Left lung (tissue), 10 donors: ENCODE measurements around the gene AIG1. TPM values are rescaled to one million over a fixed set of nuclear protein-coding genes. Genes with fewer than 3 reads are reported as not detected.
"Not testable (repeated sequence)": the region's sequence is repeated elsewhere in the genome, so short reads cannot be mapped to it uniquely, and the experiment has no call there.

Source experiments
- ATAC-seq: fragments of 200-7000 bp; cut with Tn5 transposase; one replicate; pipeline ENCODE4 v1.9.1; 2020; ENCODE audit warnings: moderate library complexity
- DNase-seq, 4 donors: peaks; one replicate each; pipeline ENCODE4 v3.0.0-alpha.2; 2013 to 2020
- H3K27ac ChIP-seq, 2 donors: fragments of 200-600 bp; sonication (generic) in 1 of 2; one replicate each; pipeline versions ENCODE4 v1.5.0 to v1.8.0; 2020 to 2021
- H3K27me3 ChIP-seq, 2 donors: fragments of 200-600 bp; sonication (generic) in 1 of 2; one replicate each; pipeline versions ENCODE4 v1.5.0 to v1.8.0; 2020 to 2021
- H3K36me3 ChIP-seq, 2 donors: fragments of 200-600 bp; sonication (generic) in 1 of 2; one replicate each; pipeline versions ENCODE4 v1.5.0 to v1.8.0; 2020 to 2021
- H3K4me1 ChIP-seq, 2 donors: fragments of 200-600 bp; one replicate each; pipeline ENCODE4 v1.8.0; 2021
- H3K4me3 ChIP-seq, 2 donors: fragments of 200-600 bp; sonication (generic) in 1 of 2; one replicate each; pipeline versions ENCODE4 v1.5.0 to v1.8.0; 2020 to 2021; ENCODE audit warnings: mild to moderate bottlenecking in 1 of 2
- H3K9me3 ChIP-seq, 2 donors: fragments of 200-600 bp; sonication (generic) in 1 of 2; one replicate each; pipeline versions ENCODE4 v1.5.0 to v1.8.0; 2020 to 2021
- intact Hi-C, 2 donors: fragments of 100-400 bp; cut with DNase I; formaldehyde crosslinking; loops; one replicate each; pipeline versions ENCODE4 v1.11.2 to v1.14.2; 2022
- polyA plus RNA-seq, 6 donors: library from polyadenylated mRNA; unstranded; fragments of 120-200 nt; gene quantifications; one replicate each; pipeline ENCODE4 v1.2.1, GENCODE V29; 2013; ENCODE audit not compliant: insufficient read length in 6 of 6
- total RNA-seq, 2 donors: library from RNA; stranded (reverse); fragmentation: NEBNext Ultra II Directional; extraction: Animal tissue kit (Norgen Biotek cat#: 25700); gene quantifications; one replicate each; pipeline ENCODE4 v1.2.1, GENCODE V29; 2021
- TF ChIP-seq, protein P1 (sequence below), 2 donors: fragments of 200-600 bp; sonication (generic) in 1 of 2; IDR thresholded peaks; one replicate each; pipeline versions ENCODE4 v1.5.0 to v1.8.0; 2021; ENCODE audit warnings: antibody characterized with exemption in 2 of 2
- donor health status: DM: no; HTN: yes; CAD: no.
- donor health status: DM: no; HTN: no; CAD: no.

Gene AIG1
- total and polyA plus RNA-seq, 8 donors, result 34.7 to 45.4 (median 36.8) TPM

DNA sequence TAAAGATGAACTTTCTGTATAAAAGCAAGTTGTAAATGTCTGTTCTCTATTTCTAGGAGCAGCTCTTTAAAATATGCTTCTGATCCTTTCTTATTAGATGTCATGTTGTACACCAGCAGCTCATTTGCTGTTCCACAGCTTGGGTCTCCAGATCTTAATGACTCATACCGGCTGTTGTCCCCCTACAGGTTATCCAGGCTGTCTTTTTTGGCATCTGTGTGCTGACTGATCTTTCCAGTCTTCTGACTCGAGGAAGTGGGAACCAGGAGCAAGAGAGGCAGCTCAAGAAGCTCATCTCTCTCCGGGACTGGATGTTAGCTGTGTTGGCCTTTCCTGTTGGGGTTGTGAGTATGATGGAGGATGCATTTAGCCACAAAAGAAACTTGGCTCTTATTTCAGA is 76.0 kb downstream of the AIG1 start:
- H3K36me3 ChIP-seq, result no peaks in the 10 kb centered on the region
- no peak overlapping the region for H3K27ac ChIP-seq
- H3K27me3 ChIP-seq, result no peaks in the 10 kb centered on the region
- H3K4me1 ChIP-seq, result no peaks in the 10 kb centered on the region
- intact Hi-C loops, result no loop called here
- no peak overlapping the region for H3K4me3 ChIP-seq
- peaks cover 0 to under 1% of the 10 kb centered on the region in 2 donors for H3K9me3 ChIP-seq
- TF ChIP-seq, protein P1, sequence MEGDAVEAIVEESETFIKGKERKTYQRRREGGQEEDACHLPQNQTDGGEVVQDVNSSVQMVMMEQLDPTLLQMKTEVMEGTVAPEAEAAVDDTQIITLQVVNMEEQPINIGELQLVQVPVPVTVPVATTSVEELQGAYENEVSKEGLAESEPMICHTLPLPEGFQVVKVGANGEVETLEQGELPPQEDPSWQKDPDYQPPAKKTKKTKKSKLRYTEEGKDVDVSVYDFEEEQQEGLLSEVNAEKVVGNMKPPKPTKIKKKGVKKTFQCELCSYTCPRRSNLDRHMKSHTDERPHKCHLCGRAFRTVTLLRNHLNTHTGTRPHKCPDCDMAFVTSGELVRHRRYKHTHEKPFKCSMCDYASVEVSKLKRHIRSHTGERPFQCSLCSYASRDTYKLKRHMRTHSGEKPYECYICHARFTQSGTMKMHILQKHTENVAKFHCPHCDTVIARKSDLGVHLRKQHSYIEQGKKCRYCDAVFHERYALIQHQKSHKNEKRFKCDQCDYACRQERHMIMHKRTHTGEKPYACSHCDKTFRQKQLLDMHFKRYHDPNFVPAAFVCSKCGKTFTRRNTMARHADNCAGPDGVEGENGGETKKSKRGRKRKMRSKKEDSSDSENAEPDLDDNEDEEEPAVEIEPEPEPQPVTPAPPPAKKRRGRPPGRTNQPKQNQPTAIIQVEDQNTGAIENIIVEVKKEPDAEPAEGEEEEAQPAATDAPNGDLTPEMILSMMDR (IDR thresholded peaks at IDR 0.05), result no peak
- ATAC-seq (no peak), DNase-seq (no peak)

DNA sequence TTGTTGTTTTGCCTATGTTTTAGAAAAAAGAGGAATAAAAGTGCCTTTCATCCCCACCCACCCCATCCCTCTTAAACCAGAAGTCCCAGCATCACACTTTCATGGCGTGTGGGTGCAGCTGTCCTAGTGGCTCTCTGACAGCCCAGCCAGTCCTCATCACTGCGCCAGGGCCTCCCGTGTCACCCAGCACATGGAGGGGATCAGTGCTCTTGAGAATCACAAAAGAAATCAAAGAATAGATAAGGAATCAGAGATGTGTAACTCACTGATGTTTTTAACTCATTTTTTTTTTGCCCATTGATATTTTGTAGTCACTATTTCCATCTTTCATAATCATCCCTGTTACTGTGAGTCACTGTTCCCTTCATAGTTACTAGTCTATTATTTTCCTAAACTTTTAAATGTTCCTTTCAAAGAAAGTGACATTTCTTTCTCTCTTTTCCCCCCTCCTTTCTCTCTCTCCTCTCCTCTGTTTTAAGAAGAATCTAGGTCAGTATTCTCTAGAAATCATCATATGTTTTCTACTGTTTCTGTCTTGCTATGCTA is 78.6 kb downstream of the AIG1 start:
- TF ChIP-seq, protein P1 (IDR thresholded peaks at IDR 0.05), result no peak
- Histone ChIP-seq H3K36me3 (no peaks in the 10 kb centered on the region), H3K4me1 (no peaks in the 10 kb centered on the region), H3K27ac (no peak overlapping the region), H3K4me3 (no peak overlapping the region), H3K9me3 (no peaks in the 10 kb centered on the region), H3K27me3 (no peaks in the 10 kb centered on the region)
- DNase-seq (no peak), ATAC-seq (no peak)
- intact Hi-C loops, result no loop called here

DNA sequence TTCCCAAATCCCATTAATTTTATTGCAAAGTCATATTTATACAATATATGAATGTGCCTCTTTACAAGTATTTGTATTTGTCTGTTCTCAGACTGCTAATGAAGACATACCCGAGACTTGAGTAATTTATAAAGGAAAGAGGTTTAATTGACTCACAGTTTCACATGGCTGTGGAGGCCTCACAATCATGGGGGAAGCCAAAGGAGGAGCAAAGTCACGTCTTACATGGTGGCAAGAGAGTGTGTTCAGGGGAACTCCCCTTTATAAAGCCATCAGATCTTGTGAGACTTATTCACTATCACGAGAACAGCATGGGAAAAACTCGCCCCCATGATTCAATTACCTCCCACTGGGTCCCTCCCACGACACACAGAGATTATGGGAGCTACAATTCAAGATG is 79.2 kb downstream of the AIG1 start:
- H3K9me3 ChIP-seq, H3K27ac ChIP-seq, DNase-seq, H3K36me3 ChIP-seq, H3K27me3 ChIP-seq, H3K4me3 ChIP-seq, intact Hi-C loops, H3K4me1 ChIP-seq, ATAC-seq: not testable (repeated sequence)

DNA sequence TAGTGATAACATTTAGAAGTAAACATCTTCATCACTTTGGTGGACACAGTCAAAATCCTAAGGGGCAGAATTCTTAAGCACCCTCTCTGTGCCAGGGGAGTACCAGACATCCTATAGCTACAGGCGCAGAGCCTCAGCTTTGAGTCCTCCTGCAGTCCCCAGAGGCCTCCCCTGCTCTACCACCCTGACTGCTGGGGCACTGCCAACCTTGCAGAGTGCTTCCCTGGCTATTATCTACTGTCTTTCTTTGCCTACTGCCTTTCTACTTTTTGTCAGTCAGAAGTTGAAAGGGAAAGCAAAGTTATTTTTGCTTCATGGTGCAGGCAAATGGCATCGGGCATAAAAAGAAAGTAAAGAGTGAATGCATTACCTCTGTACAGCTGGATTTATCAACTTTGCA is 80.1 kb downstream of the AIG1 start:
- H3K27me3 ChIP-seq, result no peaks in the 10 kb centered on the region
- no peak overlapping the region for H3K27ac ChIP-seq
- H3K4me1 ChIP-seq, result no peaks in the 10 kb centered on the region
- no peak for ATAC-seq
- no peaks in the 10 kb centered on the region for H3K36me3 ChIP-seq
- H3K4me3 ChIP-seq, result no peak overlapping the region
- no peak for DNase-seq
- H3K9me3 ChIP-seq, result no peaks in the 10 kb centered on the region
- intact Hi-C loops, result no loop called here
- TF ChIP-seq, protein P1 (IDR thresholded peaks at IDR 0.05), result no peak

DNA sequence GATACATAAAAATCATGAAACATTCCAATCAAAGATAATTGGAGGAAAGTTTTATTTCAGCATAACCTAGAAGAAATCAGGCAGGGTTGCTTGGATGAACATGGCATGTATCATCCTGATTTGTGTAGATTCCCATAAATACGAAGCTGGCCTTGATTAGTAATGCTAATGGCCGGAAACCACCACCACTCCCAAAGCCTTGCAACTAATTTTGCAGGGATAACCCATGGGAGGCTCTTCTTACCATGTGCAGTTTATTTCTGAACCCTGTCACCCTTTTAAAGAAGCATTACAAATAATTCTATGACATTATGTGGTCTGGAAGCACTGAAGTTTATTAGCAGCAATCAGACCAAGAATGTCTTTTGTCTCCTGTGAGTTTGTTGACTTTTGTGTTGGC is 80.8 kb downstream of the AIG1 start:
- TF ChIP-seq, protein P1 (IDR thresholded peaks at IDR 0.05), result no peak
- no peak for DNase-seq
- no peak overlapping the region for H3K4me3 ChIP-seq
- H3K4me1 ChIP-seq, result no peaks in the 10 kb centered on the region
- H3K36me3 ChIP-seq, result no peaks in the 10 kb centered on the region
- H3K27ac ChIP-seq, result no peak overlapping the region
- H3K27me3 ChIP-seq, result no peaks in the 10 kb centered on the region
- ATAC-seq, result no peak
- no peaks in the 10 kb centered on the region for H3K9me3 ChIP-seq
- intact Hi-C loops, result no loop called here

DNA sequence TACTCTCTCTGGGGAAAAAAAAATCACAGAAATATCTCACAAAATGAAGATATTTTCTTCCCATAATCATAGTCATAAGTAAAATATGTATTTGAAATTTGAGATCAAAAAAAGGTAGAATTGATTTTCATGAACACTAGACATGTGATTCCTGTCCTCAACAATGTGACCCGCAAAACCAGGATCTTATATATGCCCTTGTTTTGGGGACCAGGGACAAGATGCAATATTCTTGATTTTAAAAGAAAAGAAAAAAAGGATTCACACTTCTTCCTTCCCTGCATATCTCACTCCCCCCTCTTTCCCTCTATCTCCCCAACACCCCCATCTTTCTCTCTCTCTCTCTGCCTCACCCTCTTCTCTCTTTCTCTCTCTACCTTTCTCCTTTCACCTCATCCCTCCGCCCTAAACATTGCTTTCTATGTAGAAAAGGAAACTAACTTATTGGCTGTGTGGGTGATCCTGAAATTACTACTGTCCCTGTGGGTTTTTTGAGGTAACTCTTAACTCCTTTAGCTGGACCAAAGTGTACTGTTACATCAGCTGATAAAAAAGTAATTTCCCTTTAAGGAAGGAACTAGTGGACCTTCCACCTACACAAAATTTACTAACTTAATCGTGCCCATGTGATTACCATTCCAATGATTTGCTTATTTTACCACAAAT is 85.6 kb downstream of the AIG1 start:
- Histone ChIP-seq H3K36me3 (no peaks in the 10 kb centered on the region), H3K4me3 (no peak overlapping the region), H3K27ac (no peak overlapping the region), H3K4me1 (no peaks in the 10 kb centered on the region), H3K27me3 (no peaks in the 10 kb centered on the region), H3K9me3 (no peaks in the 10 kb centered on the region)
- DNase-seq (no peak), ATAC-seq (no peak)
- TF ChIP-seq, protein P1 (IDR thresholded peaks at IDR 0.05), result no peak
- intact Hi-C loops, result no loop called here
